AG09309 (cell line): ENCODE measurements around the gene BSND.

ENCODE experiments used
- DNase-seq: peaks from one replicate; pipeline ENCODE4 v3.0.0-alpha.2; 2010; ENCODE audit warnings: low read depth
- H3K4me3 ChIP-seq: 2 replicates; pipeline ENCODE4 v1.5.1; 2011; ENCODE audit warnings: mild to moderate bottlenecking, low read depth, low read length, moderate library complexity; ENCODE audit not compliant: control insufficient read depth
- CTCF ChIP-seq: IDR thresholded peaks from 2 replicates; pipeline ENCODE4 v1.5.1; 2011; ENCODE audit warnings: mild to moderate bottlenecking, low read depth, low read length, inconsistent platforms; ENCODE audit not compliant: insufficient read depth, control insufficient read depth; ENCODE audit errors: missing control alignments

BSND gene

GRCh38 chr1:55057270-55057955, 58.7 kb downstream of the BSND start:
- DNase-seq: no peak
- no peak for TF ChIP-seq CTCF
- no peak overlapping the region for H3K4me3 ChIP-seq

- no peak for TF ChIP-seq CTCF
- DNase-seq: no peak
Measured at GRCh38 chr1:55057956-55058298, 59.2 kb downstream of the BSND start.

GRCh38 chr1:55059302-55060132, 60.8 kb downstream of the BSND start:
- DNase-seq: no peak
- TF ChIP-seq CTCF: no peak
- H3K4me3 ChIP-seq: no peak overlapping the region

More at GRCh38 chr1:55057956-55058298, 59.2 kb downstream of the BSND start:
- H3K4me3 ChIP-seq: no peak overlapping the region

GRCh38 chr1:55060133-55060999, 61.6 kb downstream of the BSND start:
- TF ChIP-seq CTCF: no peak
- no peak for DNase-seq
- H3K4me3 ChIP-seq: no peak overlapping the region

- DNase-seq: no peak
- no peak for TF ChIP-seq CTCF
- H3K4me3 ChIP-seq: no peak overlapping the region
Measured at GRCh38 chr1:55061000-55061705, 62.4 kb downstream of the BSND start.
